IMR-90 (cell line): ENCODE results near the gene LILRA2.

Experiments used
- CHD1 ChIP-seq: IDR thresholded peaks from 2 replicates; pipeline ENCODE4 v1.6.1; 2012; ENCODE audit warnings: low read depth, low read length, improper control_type of control experiment
- ELK1 ChIP-seq: fragments of 150-350 bp; IDR thresholded peaks from 2 replicates; pipeline ENCODE4 v1.6.1; 2016; ENCODE audit warnings: low read depth, mild to moderate bottlenecking, low read length, moderate library complexity, borderline replicate concordance
- MAFK ChIP-seq: IDR thresholded peaks from 2 replicates; pipeline ENCODE4 v1.6.1; 2012; ENCODE audit warnings: low read depth, low read length, improper control_type of control experiment
- NFE2L2 ChIP-seq: fragments of 150-350 bp; IDR thresholded peaks from 2 replicates; pipeline ENCODE4 v1.6.1; 2016; ENCODE audit warnings: low read depth, mild to moderate bottlenecking, low read length
- POLR2A ChIP-seq: IDR thresholded peaks from 2 replicates; pipeline ENCODE4 v1.6.1; 2012; ENCODE audit warnings: mild to moderate bottlenecking, low read depth, low read length
- RAD21 ChIP-seq: IDR thresholded peaks from 2 replicates; pipeline ENCODE4 v1.6.1; 2012; ENCODE audit warnings: low read length, improper control_type of control experiment
- RCOR1 ChIP-seq: IDR thresholded peaks from 2 replicates; pipeline ENCODE4 v1.6.1; 2012; ENCODE audit warnings: mild to moderate bottlenecking, low read length, improper control_type of control experiment; ENCODE audit not compliant: insufficient replicate concordance
- RFX5 ChIP-seq: IDR thresholded peaks from 2 replicates; pipeline ENCODE4 v1.8.0; 2012; ENCODE audit warnings: low read depth, mild to moderate bottlenecking, low read length, moderate library complexity
- USF2 ChIP-seq: fragments of 150-350 bp; IDR thresholded peaks from 2 replicates; pipeline ENCODE4 v1.6.1; 2017; ENCODE audit warnings: mild to moderate bottlenecking, antibody characterized with exemption, low read length, low read depth
- TF ChIP-seq, protein P1 (sequence below): conservative IDR thresholded peaks from 2 replicates; pipeline ENCODE4 v1.5.1; 2012; ENCODE audit warnings: mild to moderate bottlenecking, low read depth, low read length, improper control_type of control experiment

DNA sequence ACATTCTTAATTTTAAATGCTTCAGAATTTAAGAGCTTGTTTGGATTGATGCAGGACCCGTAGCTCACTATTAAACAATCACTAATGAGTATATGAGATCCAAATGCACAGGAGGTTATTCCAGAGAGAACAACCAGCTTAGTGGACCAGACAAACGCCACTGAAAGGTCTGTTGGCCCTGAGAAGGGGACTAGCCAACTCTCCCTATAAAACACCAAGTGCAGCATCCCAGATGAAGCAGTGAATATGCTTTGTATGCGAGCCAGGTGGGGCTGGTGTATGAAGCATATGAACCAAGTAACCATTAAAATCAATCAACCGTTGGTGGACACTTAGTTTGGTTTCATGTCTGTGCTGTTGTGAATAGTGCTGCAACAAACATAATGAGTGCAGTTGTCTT is 46.9 kb downstream of the LILRA2 start:
- no peak for TF ChIP-seq USF2
- TF ChIP-seq POLR2A = no peak
- TF ChIP-seq, protein P1, sequence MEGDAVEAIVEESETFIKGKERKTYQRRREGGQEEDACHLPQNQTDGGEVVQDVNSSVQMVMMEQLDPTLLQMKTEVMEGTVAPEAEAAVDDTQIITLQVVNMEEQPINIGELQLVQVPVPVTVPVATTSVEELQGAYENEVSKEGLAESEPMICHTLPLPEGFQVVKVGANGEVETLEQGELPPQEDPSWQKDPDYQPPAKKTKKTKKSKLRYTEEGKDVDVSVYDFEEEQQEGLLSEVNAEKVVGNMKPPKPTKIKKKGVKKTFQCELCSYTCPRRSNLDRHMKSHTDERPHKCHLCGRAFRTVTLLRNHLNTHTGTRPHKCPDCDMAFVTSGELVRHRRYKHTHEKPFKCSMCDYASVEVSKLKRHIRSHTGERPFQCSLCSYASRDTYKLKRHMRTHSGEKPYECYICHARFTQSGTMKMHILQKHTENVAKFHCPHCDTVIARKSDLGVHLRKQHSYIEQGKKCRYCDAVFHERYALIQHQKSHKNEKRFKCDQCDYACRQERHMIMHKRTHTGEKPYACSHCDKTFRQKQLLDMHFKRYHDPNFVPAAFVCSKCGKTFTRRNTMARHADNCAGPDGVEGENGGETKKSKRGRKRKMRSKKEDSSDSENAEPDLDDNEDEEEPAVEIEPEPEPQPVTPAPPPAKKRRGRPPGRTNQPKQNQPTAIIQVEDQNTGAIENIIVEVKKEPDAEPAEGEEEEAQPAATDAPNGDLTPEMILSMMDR = no peak
- no peak for TF ChIP-seq RAD21
- no peak for TF ChIP-seq RFX5
- no peak for TF ChIP-seq ELK1
- no peak for TF ChIP-seq RCOR1
- no peak for TF ChIP-seq NFE2L2
- no peak for TF ChIP-seq MAFK
- TF ChIP-seq CHD1 = no peak
